NCI-H2107 treated with DMSO at 0.1 percent for 48 hours (cell line): Measurements from ENCODE around the gene KLK14.

Experiments used
- DNase-seq: peaks from one replicate; lab custom pipeline; 2025; ENCODE audit not compliant: unreplicated experiment; lab: John Stamatoyannopoulos, UW

The KLK14 gene

DNA sequence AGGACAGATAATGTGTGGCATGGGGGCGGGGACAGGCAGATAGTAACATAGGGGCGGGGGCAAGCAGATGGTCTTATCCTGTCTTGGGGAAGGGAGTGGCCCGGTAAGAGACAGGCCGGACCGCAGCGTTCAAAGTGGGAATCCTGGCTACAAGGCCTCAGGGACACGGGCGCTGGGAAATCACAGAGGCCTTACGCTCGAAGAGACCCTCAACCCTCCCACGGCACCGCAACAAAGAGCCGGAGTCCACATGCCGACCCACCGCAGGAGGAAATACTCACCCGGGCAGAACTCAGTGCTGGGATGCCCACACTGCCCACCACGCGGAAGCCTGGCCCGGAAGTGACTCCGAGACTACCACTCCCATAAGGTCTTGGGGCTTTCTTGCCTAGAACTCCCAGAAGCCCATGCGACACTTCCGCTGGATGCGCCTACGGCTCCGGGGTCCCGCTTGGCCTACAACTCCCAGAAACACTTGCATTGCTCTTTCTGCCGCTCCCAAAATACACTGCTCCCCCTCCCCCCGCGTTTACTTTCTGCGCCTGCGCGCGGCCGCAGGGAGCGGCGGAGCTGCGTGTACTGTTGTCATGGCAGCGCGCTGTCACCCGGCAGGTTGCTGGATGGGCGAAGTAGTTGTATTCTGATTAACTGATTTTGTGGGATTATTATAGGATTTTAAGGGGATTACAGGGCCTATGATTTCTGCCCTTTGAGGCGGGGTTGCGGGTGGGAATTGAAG, 25.5 kb upstream of the KLK14 start, which contains the start of gene CTU1:
Gene CTU1, minus strand, starts transcription at position 344 of the 739 bp plus-strand sequence. CDS start 3,840 bp downstream, outside the sequence.
- DNase-seq = peak; percentile 97

DNA sequence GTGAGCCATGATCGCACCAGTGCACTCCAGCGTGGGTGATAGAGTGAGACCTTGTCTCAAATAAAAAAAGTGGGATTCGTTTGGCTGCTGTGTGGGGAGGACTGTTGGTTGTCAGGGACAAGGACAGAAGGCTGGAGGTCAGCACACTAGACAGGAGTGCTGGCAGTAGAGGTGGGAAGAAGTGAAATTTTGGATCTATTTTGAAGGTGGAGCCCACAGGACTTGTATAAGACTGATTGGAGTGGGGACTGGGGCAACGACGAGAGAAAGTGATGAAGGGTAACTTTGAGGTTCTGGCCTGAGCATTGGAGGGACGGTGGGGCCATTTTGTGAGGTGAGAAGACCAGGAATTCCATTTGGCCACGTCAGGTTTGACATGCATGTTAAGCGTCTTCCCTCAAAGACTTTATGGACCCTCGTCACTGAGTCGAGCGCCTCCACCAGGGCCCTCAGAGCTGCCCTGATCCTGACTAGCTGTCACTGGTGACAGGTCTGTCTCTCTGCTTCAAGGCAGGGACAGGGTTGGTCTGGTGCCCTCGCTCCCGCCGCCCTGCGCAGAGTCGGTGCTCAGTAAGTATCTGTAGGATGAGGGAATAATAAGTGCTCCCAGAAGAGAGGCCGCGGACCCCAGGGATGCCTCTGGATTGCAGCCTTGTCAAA, 24.8 kb upstream of the KLK14 start:
- DNase-seq = no peak

DNA sequence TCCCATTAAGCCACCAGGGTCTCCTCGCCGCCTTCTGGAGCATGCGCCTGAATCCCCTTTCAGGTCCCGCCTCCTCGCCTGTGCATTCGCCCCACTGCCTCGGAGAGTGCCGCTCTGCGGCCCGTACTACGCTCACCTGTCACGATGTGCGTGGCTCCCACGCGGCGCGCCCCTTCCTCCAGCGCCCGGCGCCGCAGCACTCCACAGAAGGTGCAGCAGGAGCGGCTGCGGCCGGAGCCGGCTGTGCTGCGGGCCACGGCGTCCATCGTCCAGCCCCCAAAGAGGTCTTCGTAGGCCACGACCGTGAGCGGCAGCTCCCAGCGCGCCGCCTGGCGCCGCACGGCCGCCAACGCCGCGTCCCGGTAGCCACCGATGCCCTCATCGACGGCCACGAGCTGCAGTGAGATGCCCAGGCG, 21.2 kb upstream of the KLK14 start:
- no peak for DNase-seq

DNA sequence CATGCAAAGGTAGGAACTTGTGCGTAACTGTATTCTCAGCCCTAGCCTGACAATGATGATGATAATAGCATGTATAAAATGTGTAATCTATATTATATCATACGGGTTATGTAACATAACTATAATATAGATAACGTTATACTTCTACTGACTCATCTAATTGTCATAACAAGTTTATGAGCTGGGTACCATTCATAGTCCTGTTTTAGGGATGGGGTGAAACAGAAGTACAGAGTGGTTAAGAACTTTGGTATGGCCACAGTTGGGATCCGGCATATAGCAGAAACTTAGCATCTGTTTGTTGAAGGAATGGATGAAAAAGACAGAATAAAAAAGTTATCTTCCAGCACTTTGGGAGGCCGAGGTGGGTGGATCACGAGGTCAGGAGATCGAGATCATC, 20.3 kb upstream of the KLK14 start:
- no peak for DNase-seq

DNA sequence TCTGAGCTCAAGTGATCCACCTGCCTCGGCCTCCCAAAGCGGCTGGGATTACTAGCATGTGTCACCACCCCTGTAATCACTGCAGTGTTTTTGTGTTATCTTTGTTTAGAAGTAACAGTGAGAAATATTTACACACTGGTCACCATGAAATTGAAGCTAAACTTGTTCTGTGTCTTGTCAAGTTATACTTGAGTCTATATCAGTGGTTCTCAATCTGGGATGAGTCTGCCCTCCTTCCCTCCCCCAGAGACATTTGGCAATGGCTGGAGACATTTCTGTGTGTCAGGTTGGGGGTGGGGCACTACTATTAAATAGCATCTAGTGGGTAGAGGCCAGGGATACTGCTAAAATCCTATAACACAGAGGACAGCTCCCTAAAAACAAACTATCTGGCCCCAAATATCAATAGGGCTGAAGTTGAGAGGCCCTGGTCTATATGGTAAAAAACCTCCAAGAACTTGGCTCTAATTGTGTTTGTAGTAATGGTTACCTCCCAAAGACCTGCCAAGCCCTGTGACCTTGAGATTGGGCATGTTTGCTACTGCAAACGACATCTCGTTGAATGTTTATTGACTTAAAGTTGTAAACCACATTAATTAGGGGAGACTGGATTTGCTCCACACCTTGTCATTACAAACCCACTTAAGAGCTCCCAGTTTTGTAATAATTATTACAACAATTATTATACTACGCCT, 18.6 kb upstream of the KLK14 start:
- DNase-seq = no peak

DNA sequence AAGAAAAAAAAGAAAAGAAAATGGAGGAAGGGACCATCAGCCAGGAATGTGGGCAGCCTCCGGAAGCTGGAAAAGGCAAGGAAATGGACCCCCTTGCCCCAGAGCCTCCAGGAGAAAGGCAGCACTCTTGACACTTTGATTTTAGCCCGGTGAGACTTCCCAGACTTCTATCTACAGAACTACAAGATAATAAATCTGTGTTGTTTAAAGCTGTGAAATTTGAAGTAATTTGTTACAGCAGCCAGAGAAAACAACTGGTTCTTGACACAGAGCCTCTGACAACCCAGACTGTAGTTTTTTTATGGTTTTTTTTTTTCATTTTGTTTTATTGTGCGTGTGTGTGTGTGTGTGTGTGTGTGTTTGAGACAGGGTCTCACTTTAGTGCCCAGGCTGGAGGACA, 17.9 kb upstream of the KLK14 start:
- DNase-seq = no peak

DNA sequence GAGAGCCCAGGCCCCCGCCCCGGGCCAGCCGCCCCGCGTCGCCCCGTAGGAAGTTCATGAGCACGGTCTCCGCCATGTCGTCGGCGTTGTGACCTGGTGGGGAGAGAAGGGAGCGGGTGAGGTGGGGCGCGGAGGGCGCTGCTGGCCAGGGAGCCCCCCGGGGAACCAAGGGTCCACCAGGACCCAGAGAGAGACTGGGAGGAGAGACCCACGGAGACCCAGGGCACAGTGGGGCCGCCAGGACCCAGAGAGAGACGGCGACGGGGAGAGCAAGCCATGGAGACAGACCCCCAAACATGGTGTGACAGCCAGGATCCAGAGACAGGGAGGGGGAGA, 16.3 kb upstream of the KLK14 start:
- no peak for DNase-seq

DNA sequence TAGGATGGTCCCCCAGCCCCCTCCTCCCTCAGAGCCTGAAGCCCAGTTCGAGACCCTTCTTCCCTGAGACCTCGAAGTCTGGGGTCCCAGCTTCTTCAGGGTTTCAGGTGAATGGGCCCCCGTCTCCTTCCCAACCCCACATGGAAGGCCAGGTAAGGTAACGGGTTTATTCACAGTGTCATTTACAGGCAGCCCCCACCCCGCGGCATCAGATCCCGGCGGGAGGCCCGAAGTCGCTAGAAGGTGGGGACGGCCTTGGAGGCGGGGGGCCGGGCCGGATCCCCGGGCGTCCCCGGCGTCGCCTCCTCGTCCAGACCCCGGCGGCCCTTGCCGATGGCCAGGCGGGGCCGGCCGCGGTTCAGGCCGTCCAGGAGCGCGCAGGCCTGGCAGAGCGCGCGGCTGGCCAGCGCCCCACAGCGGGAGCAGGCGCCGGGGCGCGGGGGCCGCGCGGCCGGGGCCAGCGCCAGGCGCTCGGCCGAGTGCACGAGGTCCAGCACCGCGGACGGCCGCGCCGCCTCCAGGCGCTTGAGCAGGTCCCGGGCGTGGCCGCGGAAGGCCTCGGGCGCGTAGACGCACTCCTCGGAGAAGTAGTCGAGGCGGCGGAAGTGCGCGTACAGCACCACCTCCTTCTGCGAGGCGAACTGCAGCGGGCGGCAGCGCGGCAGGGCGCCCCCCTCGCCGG, 15.8 kb upstream of the KLK14 start:
- DNase-seq = no peak

DNA sequence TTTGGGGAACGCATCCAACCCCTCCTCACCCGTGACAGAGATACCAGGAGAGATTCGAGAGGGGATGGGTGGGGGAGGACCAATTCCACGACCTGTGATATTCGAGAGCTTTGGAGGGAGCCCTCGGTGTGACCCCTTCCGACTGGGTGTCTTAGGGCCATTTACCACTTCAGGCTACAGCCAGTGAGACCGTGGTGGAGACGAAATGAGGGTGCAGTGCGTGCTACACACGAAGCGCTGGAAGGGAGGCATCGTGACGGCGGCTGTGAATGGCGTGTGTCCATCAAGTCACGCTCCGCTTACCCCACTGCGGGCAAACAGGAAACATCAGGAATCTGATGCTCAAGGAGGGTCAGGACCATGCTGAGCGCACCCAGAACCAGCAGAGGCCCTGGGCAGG, 15.1 kb upstream of the KLK14 start:
- no peak for DNase-seq

DNA sequence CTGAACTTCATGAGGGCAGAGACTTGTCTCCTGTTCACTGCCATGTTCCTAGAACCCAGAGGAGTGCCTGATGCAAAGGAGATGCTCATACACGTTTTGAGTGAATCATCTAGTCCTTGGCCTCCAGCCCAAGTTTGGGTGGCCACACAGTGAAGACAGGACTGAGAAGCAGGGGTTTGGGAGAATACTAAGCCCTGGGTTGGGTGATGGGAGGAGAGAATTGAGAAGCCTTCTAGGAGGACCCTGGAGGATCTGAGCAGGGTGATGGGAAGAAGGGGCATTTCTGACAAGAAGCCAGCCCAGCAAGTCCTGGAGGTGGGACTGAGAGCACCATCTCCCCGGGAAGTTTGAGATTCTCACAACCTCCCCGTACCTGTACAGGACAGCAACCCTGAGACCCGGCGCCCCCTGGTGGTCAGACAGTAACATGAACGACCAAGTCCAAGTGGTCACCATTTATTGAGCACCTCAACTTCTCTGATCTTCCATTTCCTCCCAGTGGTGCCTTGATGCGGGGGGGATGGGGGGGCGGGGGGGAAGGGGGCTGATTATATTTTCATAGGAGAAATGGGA, 14.6 kb upstream of the KLK14 start:
- peak; percentile 39 for DNase-seq

DNA sequence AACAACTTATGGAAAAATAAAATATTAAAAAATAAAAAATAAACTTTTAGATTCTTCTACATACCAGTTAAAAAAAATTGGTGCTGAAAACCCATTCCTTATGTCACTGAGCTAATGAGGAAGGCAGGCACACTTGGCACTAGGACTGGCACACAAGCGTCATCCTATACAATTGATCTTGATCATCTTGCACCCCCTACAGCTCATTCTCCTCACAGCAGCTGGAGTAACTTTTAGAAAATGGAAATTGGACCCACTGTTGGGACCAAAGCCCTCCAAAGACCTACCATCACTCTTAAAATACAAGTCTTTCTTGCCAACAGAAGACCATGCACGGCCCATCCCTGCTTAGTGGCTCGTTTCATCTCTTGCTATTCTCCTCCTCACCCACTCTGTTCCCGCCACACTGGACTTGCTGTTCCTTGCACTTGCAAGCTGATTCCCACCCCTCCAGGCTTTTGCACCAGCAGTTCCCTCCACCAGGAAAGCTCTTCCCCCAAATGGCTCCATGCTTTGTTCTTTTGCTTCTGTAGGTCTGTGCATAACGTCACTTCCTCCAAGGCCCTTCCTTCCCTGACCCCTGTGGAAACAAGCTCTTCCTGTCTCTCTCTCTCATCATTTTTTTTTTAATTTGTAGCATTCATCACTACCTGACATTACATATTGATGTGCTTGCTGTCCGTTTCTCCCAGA, 13.9 kb upstream of the KLK14 start:
- peak; percentile 29 for DNase-seq

DNA sequence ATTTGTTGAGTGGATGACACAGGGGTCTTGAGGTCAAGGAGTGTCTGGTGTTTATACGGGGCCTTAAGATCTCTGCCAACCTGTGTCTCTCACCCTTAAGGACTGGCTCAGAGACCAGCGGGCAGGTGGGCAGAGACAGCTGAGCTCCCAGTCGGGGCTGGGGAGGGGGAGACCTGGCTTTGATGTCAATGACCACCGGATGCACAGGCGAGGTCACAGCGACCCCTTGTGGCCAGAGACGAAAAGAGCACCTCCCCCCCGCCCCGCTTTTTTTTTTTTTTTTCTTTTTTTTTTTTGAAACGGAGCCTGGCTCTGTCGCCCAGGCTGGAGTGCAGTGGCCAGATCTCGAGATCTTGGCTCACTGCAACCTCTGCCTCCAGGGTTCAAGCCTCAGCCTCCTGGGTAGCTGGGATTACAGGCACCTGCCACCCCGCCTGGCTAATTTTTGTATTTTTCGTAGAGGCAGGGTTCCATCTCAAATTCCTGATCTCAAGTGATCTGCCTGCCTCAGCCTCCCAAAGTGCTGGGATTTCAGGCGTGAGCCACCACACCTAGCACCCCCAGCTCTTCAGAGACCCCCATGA, 12.1 kb upstream of the KLK14 start:
- DNase-seq = no peak

DNA sequence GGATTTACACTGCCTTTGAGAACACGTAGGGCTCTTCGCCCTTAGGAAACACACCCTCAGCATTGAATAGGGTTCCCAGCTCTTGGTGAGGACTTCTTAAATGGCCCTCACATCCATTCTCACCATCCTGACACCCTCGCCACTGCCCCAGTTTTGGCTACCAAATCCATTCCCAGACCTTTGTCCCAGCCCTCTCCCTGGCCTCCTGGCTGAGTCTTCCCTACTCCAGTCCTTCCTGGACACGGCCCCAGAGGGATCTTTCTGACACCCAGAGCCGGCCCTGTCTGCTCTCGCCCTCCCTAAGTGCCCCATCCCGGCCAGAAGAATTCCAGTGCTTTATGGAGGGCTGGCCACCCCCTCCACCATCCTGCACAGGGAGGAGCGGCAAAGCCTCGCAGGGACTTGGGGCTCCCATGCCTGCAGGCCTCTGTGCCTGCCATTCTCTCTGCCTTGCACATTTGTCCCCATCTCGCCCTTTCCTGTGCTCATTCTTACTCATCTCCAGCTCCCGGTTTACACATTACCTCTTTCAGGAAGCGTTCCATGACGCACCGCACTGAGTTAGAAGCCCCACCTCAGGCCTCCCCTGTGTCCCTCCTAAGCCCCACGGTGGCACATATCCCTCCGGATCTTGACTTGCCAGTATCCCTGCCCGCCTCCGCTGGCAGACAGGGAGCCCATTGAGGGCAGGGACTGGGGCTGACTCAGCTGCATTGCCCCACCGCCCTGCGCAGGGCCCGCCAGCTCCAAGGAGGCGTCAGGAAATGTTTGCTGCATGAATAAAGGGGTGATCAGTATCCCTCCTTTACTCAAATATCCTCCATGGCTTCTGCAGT, 11.0 kb upstream of the KLK14 start:
- DNase-seq = no peak

DNA sequence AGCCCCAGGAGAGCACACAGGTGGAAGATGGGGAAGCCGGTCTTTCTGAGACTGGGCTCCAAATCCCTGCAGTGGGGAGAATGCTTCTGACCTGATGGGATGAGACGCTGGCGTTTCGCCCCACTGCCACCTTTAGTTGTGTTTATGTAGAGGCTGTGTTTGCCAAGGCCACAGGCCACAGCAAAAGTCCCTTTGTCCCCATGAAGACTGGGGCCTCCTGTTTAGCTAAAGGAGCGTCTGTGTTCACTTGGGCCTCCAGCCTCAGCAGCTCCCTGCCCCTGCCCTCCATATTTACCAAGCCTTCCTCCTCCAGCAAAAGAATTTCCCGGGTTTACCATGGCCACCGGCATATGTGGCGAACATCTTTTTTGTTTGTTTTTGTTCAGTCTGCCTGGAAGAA, 10.4 kb upstream of the KLK14 start:
- no peak for DNase-seq

DNA sequence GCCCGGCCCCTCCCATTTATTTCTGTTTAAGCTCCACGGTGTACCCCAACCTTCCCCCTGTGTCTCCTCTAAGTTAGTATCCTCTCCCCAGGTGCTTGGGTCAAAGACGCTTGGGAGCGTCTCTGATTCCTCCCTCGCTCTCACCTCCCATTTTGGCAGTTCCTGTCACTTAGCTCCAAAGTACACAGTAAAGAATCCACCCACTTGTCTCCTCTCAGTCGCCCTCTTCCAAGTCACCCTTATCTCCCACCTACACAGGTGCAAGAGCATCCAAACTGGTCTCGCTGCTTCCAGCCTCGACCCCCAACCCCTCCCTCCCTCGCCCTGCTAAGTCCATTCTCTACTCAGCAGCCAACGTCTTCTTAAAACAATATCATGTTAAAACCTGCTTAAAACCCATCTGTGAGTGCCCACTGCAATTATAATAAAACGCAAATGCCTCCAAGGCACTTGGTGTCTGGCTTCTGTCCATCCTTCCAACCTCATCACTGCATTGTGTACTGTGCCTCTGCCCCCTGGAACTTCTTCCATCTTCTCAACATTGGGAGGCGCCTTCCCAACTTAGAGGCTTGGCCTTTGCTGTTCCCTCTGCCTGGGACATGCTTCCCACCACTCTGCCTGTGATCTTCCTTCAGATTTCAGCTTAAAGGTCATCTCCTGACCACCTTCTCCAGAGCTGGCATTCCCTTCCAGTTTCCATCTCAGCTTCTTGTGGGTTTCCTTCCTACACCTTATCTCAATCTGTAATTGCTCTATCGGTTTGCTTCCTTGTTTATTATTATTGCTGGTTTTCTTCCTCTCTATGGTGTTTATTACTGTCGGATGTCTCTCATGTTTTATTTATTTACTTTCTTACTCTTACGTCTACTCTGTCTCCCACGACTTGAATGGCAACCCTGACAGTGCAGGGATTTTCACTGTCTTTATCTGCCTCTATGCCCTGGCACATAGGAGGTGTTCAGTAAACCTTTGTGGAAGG, 9.5 kb upstream of the KLK14 start:
- no peak for DNase-seq

DNA sequence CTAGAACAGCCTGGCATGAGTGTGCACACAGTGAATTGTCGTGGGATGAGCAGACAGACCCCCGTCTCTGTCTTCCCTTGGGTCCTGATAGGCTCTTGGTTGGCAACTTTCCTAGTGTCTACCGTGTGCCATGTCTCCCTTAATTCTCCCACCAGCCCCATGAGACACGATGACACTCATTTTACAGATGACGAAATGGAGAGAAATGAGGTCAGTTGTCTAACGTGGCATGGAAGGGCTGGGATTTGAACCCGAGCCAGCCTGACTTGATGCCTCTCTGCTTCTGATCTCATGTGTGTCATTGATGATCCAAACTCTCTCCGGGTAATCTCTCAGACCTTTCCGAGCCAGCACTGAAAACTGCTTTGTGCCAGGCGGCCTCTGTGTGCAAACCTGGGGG, 8.4 kb upstream of the KLK14 start:
- no peak for DNase-seq

DNA sequence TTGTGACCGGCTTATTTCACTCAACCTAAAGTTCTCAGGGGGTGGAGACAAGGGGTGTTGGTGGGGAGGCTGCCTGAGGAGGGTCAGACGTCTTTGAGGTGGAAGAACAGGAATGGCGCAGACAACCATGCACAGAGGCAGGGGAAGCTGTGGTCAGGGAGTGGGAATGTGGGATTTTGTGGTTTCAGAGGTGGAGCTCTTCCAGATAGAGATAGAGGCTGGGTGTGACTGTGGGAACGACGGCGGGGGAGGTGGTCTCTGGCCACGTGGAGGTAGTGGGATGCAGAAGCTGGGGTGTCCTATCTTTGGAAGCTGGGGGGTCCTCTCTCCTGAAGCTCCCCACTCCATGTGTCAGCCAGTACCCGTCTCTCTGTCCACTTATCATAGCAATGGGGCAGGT, 7.8 kb upstream of the KLK14 start:
- DNase-seq = no peak

DNA sequence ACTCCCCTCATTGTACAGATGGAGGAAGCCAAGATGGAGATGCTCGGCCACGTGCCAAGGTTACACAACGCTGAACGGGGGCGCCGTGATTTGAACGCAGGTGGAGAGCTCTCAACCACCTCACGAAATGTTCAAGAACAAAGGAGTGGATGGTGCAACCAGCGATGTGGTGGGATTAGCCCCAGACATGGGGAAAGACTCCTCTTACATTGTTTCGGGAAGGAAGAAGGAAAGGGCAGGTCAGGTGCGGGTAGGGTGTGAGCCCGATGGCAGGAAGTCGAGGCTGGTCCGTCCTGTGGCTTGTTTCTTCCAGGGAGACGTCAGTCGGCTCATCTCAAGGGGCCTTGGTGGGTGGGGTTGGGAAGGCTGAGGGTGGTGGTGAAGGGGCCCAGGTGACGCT, 7.1 kb upstream of the KLK14 start:
- no peak for DNase-seq
